HG02852 (cell line): Measurements from ENCODE around the gene PDLIM4.

ENCODE experiments used
- ATAC-seq: cut with Tn5 transposase; IDR thresholded peaks from one replicate; pipeline ENCODE4 v1.9.1; 2021; ENCODE audit warnings: mild to moderate bottlenecking, moderate library complexity; ENCODE audit not compliant: unreplicated experiment

PDLIM4 gene

GRCh38 chr5:132227235-132227484 lies 30.3 kb upstream of the PDLIM4 start:
- no peak for ATAC-seq

GRCh38 chr5:132227485-132228240 lies 29.8 kb upstream of the PDLIM4 start, which contains the start of gene P4HA2:
Gene P4HA2 (minus strand): TSS chr5:132227853. CDS start chr5:132218626, 9,227 bp downstream.
- peak; percentile 94 for ATAC-seq

- no peak for ATAC-seq
Observed at GRCh38 chr5:132228241-132229035, 29.1 kb upstream of the PDLIM4 start.

GRCh38 chr5:132229236-132229635 lies 28.3 kb upstream of the PDLIM4 start:
- no peak for ATAC-seq

GRCh38 chr5:132230871-132231270 lies 26.6 kb upstream of the PDLIM4 start:
- no peak for ATAC-seq

- ATAC-seq: no peak
Observed at GRCh38 chr5:132232465-132232864, 25.0 kb upstream of the PDLIM4 start.

GRCh38 chr5:132233081-132233480 lies 24.4 kb upstream of the PDLIM4 start:
- no peak for ATAC-seq

GRCh38 chr5:132233811-132234683 lies 23.4 kb upstream of the PDLIM4 start:
- no peak for ATAC-seq

- no peak for ATAC-seq
Observed at GRCh38 chr5:132234684-132235062, 22.8 kb upstream of the PDLIM4 start.

GRCh38 chr5:132235340-132235739 lies 22.2 kb upstream of the PDLIM4 start:
- no peak for ATAC-seq

GRCh38 chr5:132237141-132237540 lies 20.4 kb upstream of the PDLIM4 start:
- no peak for ATAC-seq

GRCh38 chr5:132237670-132238069 lies 19.8 kb upstream of the PDLIM4 start:
- no peak for ATAC-seq

- ATAC-seq: peak; percentile 74
Observed at GRCh38 chr5:132238169-132238744, 19.2 kb upstream of the PDLIM4 start.

GRCh38 chr5:132238901-132239500 lies 18.5 kb upstream of the PDLIM4 start:
- ATAC-seq: no peak

GRCh38 chr5:132239776-132240175 lies 17.7 kb upstream of the PDLIM4 start:
- ATAC-seq: no peak

GRCh38 chr5:132243366-132243977 lies 14.0 kb upstream of the PDLIM4 start:
- ATAC-seq: no peak

- no peak for ATAC-seq
Observed at GRCh38 chr5:132245593-132245992, 11.9 kb upstream of the PDLIM4 start.

GRCh38 chr5:132246806-132247205 lies 10.7 kb upstream of the PDLIM4 start:
- no peak for ATAC-seq

- ATAC-seq: no peak
Observed at GRCh38 chr5:132250547-132250946, 6.9 kb upstream of the PDLIM4 start.

- no peak for ATAC-seq
Observed at GRCh38 chr5:132251220-132251725, 6.2 kb upstream of the PDLIM4 start.
